IMR-90 (cell line): ENCODE results near the gene UBASH3B. TPM values are rescaled to one million over a fixed set of nuclear protein-coding genes. Genes with fewer than 3 reads are reported as not detected.
"Not testable (repeated sequence)": the region's sequence is repeated elsewhere in the genome, so short reads cannot be mapped to it uniquely, and the experiment has no call there.

ENCODE experiments used
- ATAC-seq: fragments of 200-7000 bp; cut with Tn5 transposase; 2 replicates; pipeline ENCODE4 v1.9.1; 2020; ENCODE audit warnings: low read depth, mild to moderate bottlenecking, moderate library complexity
- BruUV-seq: library from RNA; stranded (reverse); fragments of 400-500 nt; replicated peaks from 2 replicates; lab custom pipeline; 2021; lab: Mats Ljungman, UMichigan
- CTCF ChIA-PET: fragments of 300-600 bp; formaldehyde crosslinking; extraction: SDS; loops from one replicate; lab custom pipeline; 2021; ENCODE audit warnings: antibody characterized with exemption; lab: Yijun Ruan, JAX
- POLR2A ChIA-PET: fragments of 300-600 bp; sonication (Branson Sonifier 250); formaldehyde crosslinking; loops from one replicate; lab custom pipeline; 2022; ENCODE audit warnings: antibody characterized with exemption; ENCODE audit not compliant: unreplicated experiment; lab: Charles Lee
- DNase-seq: peaks from one replicate; pipeline ENCODE4 v3.0.0; 2013
- H2AFZ ChIP-seq: replicated peaks from 2 replicates; pipeline ENCODE3; 2013; ENCODE audit warnings: low read length, mild to moderate bottlenecking; ENCODE audit not compliant: poor library complexity
- H2AK5ac ChIP-seq: 2 replicates; pipeline ENCODE4 v1.6.1; 2013; ENCODE audit warnings: low read depth, low read length, inconsistent platforms
- H2AK9ac ChIP-seq: replicated peaks from 2 replicates; pipeline ENCODE3; 2013; ENCODE audit warnings: mild to moderate bottlenecking, low read depth, low read length, moderate library complexity; ENCODE audit not compliant: poor library complexity
- H2BK120ac ChIP-seq: 2 replicates; pipeline ENCODE4 v1.6.1; 2013; ENCODE audit warnings: low read depth, low read length, inconsistent platforms
- H2BK15ac ChIP-seq: 3 replicates; pipeline ENCODE4 v1.6.1; 2013; ENCODE audit warnings: low read depth, low read length, inconsistent platforms
- H2BK20ac ChIP-seq: 2 replicates; pipeline ENCODE4 v1.6.1; 2013; ENCODE audit warnings: low read depth, mild to moderate bottlenecking, inconsistent platforms, low read length, moderate library complexity
- H2BK5ac ChIP-seq: 2 replicates; pipeline ENCODE4 v1.6.1; 2013; ENCODE audit warnings: mild to moderate bottlenecking, low read depth, low read length, inconsistent platforms; ENCODE audit not compliant: poor library complexity, severe bottlenecking
- H3K14ac ChIP-seq: replicated peaks from 2 replicates; pipeline ENCODE4 v1.6.1; 2013; ENCODE audit warnings: low read depth, low read length, inconsistent platforms
- H3K18ac ChIP-seq: 2 replicates; pipeline ENCODE4 v1.6.1; 2013; ENCODE audit warnings: low read depth, low read length, control low read depth
- H3K23ac ChIP-seq: 2 replicates; pipeline ENCODE4 v1.6.1; 2013; ENCODE audit warnings: low read depth, low read length, inconsistent platforms
- H3K27ac ChIP-seq: 2 replicates; pipeline ENCODE4 v1.5.1; 2013; ENCODE audit warnings: mild to moderate bottlenecking, control low read depth, low read length; ENCODE audit not compliant: insufficient read depth
- H3K27me3 ChIP-seq: 2 replicates; pipeline ENCODE4 v1.6.1; 2013; ENCODE audit warnings: low read length; ENCODE audit not compliant: control insufficient read depth, insufficient read depth
- H3K36me3 ChIP-seq: 2 replicates; pipeline ENCODE4 v1.6.1; 2013; ENCODE audit warnings: low read length, mixed read lengths; ENCODE audit not compliant: control insufficient read depth, insufficient read depth
- H3K4ac ChIP-seq: 2 replicates; pipeline ENCODE4 v1.6.1; 2013; ENCODE audit warnings: low read depth, low read length, inconsistent platforms
- H3K4me1 ChIP-seq: 2 replicates; pipeline ENCODE4 v1.6.1; 2013; ENCODE audit warnings: low read length, mixed read lengths; ENCODE audit not compliant: control insufficient read depth, insufficient read depth
- H3K4me2 ChIP-seq: 2 replicates; pipeline ENCODE4 v1.6.1; 2013; ENCODE audit warnings: low read depth, mild to moderate bottlenecking, control low read depth, low read length, moderate library complexity
- H3K4me3 ChIP-seq: 2 replicates; pipeline ENCODE4 v1.5.1; 2013; ENCODE audit warnings: low read depth, mild to moderate bottlenecking, control low read depth, low read length, moderate library complexity; ENCODE audit not compliant: insufficient read depth
- H3K56ac ChIP-seq: 2 replicates; pipeline ENCODE4 v1.6.1; 2013; ENCODE audit warnings: low read length, inconsistent platforms; ENCODE audit not compliant: insufficient read depth; ENCODE audit errors: extremely low read depth
- H3K79me1 ChIP-seq, 2 experiments: 2 replicates each; pipeline ENCODE4 v1.6.1; 2013; ENCODE audit warnings: low read length in 2 of 2, inconsistent platforms in 1 of 2, low read depth in 1 of 2
- H3K9ac ChIP-seq: 2 replicates; pipeline ENCODE4 v1.6.1; 2013; ENCODE audit warnings: low read depth, low read length, control low read depth
- H3K9me1 ChIP-seq: 2 replicates; pipeline ENCODE4 v1.6.1; 2013; ENCODE audit warnings: low read length, inconsistent platforms; ENCODE audit not compliant: insufficient read depth
- H3K9me3 ChIP-seq: 2 replicates; pipeline ENCODE4 v1.6.1; 2013; ENCODE audit warnings: low read length; ENCODE audit not compliant: control insufficient read depth, insufficient read depth
- H4K20me1 ChIP-seq: 2 replicates; pipeline ENCODE4 v1.6.1; 2013; ENCODE audit warnings: low read length, inconsistent platforms; ENCODE audit not compliant: insufficient read depth
- H4K5ac ChIP-seq: 2 replicates; pipeline ENCODE4 v1.6.1; 2013; ENCODE audit warnings: mild to moderate bottlenecking, low read depth, low read length, control low read depth
- H4K8ac ChIP-seq, 2 experiments: 2 replicates each; pipeline ENCODE4 v1.6.1; 2013; ENCODE audit warnings: low read depth in 2 of 2, low read length in 2 of 2, control low read depth in 1 of 2, inconsistent platforms in 1 of 2
- H4K91ac ChIP-seq: 2 replicates; pipeline ENCODE4 v1.6.1; 2013; ENCODE audit warnings: low read depth, low read length, inconsistent platforms; ENCODE audit not compliant: insufficient read depth
- BHLHE40 ChIP-seq: fragments of 150-350 bp; IDR thresholded peaks from 2 replicates; pipeline ENCODE4 v1.6.1; 2016; ENCODE audit warnings: mild to moderate bottlenecking, low read depth, low read length
- CEBPB ChIP-seq: IDR thresholded peaks from 2 replicates; pipeline ENCODE4 v1.6.1; 2012; ENCODE audit warnings: low read depth, low read length, improper control_type of control experiment
- ELK1 ChIP-seq: fragments of 150-350 bp; IDR thresholded peaks from 2 replicates; pipeline ENCODE4 v1.6.1; 2016; ENCODE audit warnings: low read depth, mild to moderate bottlenecking, low read length, moderate library complexity, borderline replicate concordance
- FOS ChIP-seq: fragments of 150-350 bp; IDR thresholded peaks from 2 replicates; pipeline ENCODE4 v1.6.1; 2016; ENCODE audit warnings: low read depth, low read length
- MAFK ChIP-seq: IDR thresholded peaks from 2 replicates; pipeline ENCODE4 v1.6.1; 2012; ENCODE audit warnings: low read depth, low read length, improper control_type of control experiment
- POLR2A ChIP-seq: IDR thresholded peaks from 2 replicates; pipeline ENCODE4 v1.6.1; 2012; ENCODE audit warnings: mild to moderate bottlenecking, low read depth, low read length
- RCOR1 ChIP-seq: IDR thresholded peaks from 2 replicates; pipeline ENCODE4 v1.6.1; 2012; ENCODE audit warnings: mild to moderate bottlenecking, low read length, improper control_type of control experiment; ENCODE audit not compliant: insufficient replicate concordance
- SMC3 ChIP-seq: fragments of 150-350 bp; IDR thresholded peaks from 2 replicates; pipeline ENCODE4 v1.6.1; 2016; ENCODE audit warnings: low read depth, mild to moderate bottlenecking, antibody characterized with exemption, low read length, moderate library complexity
- USF2 ChIP-seq: fragments of 150-350 bp; IDR thresholded peaks from 2 replicates; pipeline ENCODE4 v1.6.1; 2017; ENCODE audit warnings: mild to moderate bottlenecking, antibody characterized with exemption, low read length, low read depth
- WGBS, 2 experiments: methylation state at CpG; one replicate each; pipeline versions ENCODE4 v1.1.5 to v1.1.7; 2013; ENCODE audit warnings: missing lambda C conversion rate in 2 of 2; ENCODE audit not compliant: insufficient read length in 1 of 2; ENCODE audit errors: extremely low coverage in 2 of 2; 5-methylcytosine and 5-hydroxymethylcytosine counted together
- dilution Hi-C: fragments of 300-500 bp; cut with HindIII; formaldehyde crosslinking; loops from one replicate; pipeline ENCODE4 v1.14.3; 2018; ENCODE audit warnings: low sequenced_read_pairs; ENCODE audit not compliant: unreplicated experiment
- in situ Hi-C: fragments of 300-500 bp; cut with MboI; formaldehyde crosslinking; loops from 3 replicates; pipeline ENCODE4 v1.14.3; 2019; ENCODE audit warnings: low sequenced_read_pairs, inconsistent platforms, mixed read lengths
- intact Hi-C: fragments of 100-400 bp; cut with micrococcal nuclease; formaldehyde crosslinking; loops from 2 replicates; pipeline ENCODE4 v1.10.0; 2022
- polyA plus RNA-seq, 3 experiments: library from polyadenylated mRNA; depleted of rRNA; stranded (reverse); fragments of >200 nt; gene quantifications; 2 replicates each; pipeline ENCODE4 v1.2.3, GENCODE V29; 2012; ENCODE audit warnings: low replicate concordance in 1 of 3
- total RNA-seq: library from RNA; depleted of rRNA; stranded (reverse); fragments of >200 nt; gene quantifications from 2 replicates; pipeline ENCODE4 v1.2.3, GENCODE V29; 2012

The UBASH3B gene
- total and polyA plus RNA-seq, 2 of the 4 experiments (the other 2 are of a cell fraction): 27.2 to 48.0 TPM

DNA sequence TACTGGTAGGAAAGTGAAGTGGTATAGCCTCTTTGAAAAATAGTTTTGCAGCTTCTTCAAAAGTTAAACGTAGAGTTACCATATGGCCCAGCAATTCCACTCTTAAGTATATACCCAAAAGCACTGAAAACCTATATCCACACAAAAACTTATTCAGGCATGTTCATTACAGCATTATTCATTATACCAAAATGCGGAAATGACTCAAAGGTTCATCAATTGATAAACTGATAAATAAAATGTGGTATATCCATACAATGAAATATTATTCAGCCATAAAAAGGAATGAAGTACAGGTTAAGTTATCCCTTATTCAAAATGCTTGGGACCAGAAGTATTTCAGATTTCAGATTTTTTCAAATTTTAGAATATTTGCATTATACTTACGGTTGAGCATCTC lies 35.8 kb upstream of the UBASH3B start:
- Histone ChIP-seq H3K9me1 (no peaks in the 10 kb centered on the region), H3K36me3 (no peaks in the 10 kb centered on the region), H3K23ac (no peak overlapping the region), H3K27me3 (peaks cover 27% of the 10 kb centered on the region), H4K5ac (no peak overlapping the region), H2BK15ac (no peak overlapping the region), H3K56ac (no peak overlapping the region), H2AK5ac (no peak overlapping the region), H3K14ac (no peak overlapping the region), H2BK5ac (no peak overlapping the region), H2AK9ac (no peak overlapping the region), H3K4ac (no peak overlapping the region), H4K8ac (no peak overlapping the region), H3K18ac (no peak overlapping the region), H3K4me3 (no peak overlapping the region), H3K9ac (no peak overlapping the region), H2AFZ (no peak overlapping the region), H3K4me1 (no peaks in the 10 kb centered on the region), H2BK20ac (no peak overlapping the region), H3K9me3 (no peaks in the 10 kb centered on the region), H3K79me1 (no peaks in the 10 kb centered on the region), H4K91ac (no peak overlapping the region), H3K4me2 (no peak overlapping the region), H2BK120ac (no peak overlapping the region), H4K20me1 (no peaks in the 10 kb centered on the region), H3K27ac (no peak overlapping the region)
- intact Hi-C loops (no loop called here), in situ Hi-C loops (no loop called here), dilution Hi-C loops (no loop called here)
- TF ChIP-seq SMC3 (no peak), RCOR1 (no peak), FOS (no peak), CEBPB (no peak), MAFK (no peak), POLR2A (no peak), ELK1 (no peak), BHLHE40 (no peak), USF2 (no peak)
- BruUV-seq: no TSS peak
- POLR2A ChIA-PET: no interaction called here
- DNase-seq (no peak), ATAC-seq (no peak)
- WGBS, 2 experiments: no CpG with 5 or more reads among the region's 3 CpGs
- CTCF ChIA-PET: no interaction called here

- H3K4me3 ChIP-seq, dilution Hi-C loops, H3K9me1 ChIP-seq, H3K18ac ChIP-seq, H2AFZ ChIP-seq, CTCF ChIA-PET, H2AK5ac ChIP-seq, H2BK20ac ChIP-seq, H3K36me3 ChIP-seq, H3K4ac ChIP-seq, H3K9me3 ChIP-seq, intact Hi-C loops, H4K91ac ChIP-seq, H2BK5ac ChIP-seq, H3K56ac ChIP-seq, H3K23ac ChIP-seq, H2BK15ac ChIP-seq, H3K27ac ChIP-seq, H4K5ac ChIP-seq, H3K4me2 ChIP-seq, H4K20me1 ChIP-seq, in situ Hi-C loops, H3K4me1 ChIP-seq, H3K14ac ChIP-seq, H2AK9ac ChIP-seq, DNase-seq, H3K9ac ChIP-seq, POLR2A ChIA-PET, H2BK120ac ChIP-seq, H4K8ac ChIP-seq, ATAC-seq, BruUV-seq, H3K79me1 ChIP-seq: not testable (repeated sequence)
- no CpG with 5 or more reads among the region's 7 CpGs for WGBS, 2 experiments
- H3K27me3 ChIP-seq: peaks cover 22% of the 10 kb centered on the region
Observed at GRCh38 chr11:122625501-122625900, 30.0 kb upstream of the UBASH3B start.
